ENCODE measurements around the gene OPCML.

GRCh38 chr11:132997396-132997795, 534.9 kb downstream of the OPCML start:
- TF ChIP-seq CTCF (IDR thresholded peaks at IDR 0.05), result no peak
- TF ChIP-seq POLR2A (IDR thresholded peaks at IDR 0.05), result no peak
- no peak for TF ChIP-seq POLR2AphosphoS5 (IDR thresholded peaks at IDR 0.05)

All from prostate gland (tissue), 2 donors.